ENCODE measurements around the gene PRDM5. TPM values are rescaled to one million over a fixed set of nuclear protein-coding genes. Genes with fewer than 3 reads are reported as not detected.

The PRDM5 gene
- total and polyA plus RNA-seq, 9 of the 15 experiments (the other 6 are each of a cell fraction or from before 2014, with no cell fraction given): not detected

- no peak overlapping the region for H3K9ac ChIP-seq (ENCODE audit: insufficient read depth in 1 of 2, low read depth in 2 of 2, low read length in 2 of 2)
- intact Hi-C loops (cut with micrococcal nuclease) (no loop called here), in situ Hi-C loops (cut with MboI) (no loop called here)
- WGBS (ENCODE audit: insufficient coverage, low coverage, missing lambda C conversion rate): 0% methylated on average over 1 of the region's 1 CpG
- H2AFZ ChIP-seq (ENCODE audit: low read depth, low read length): no peak overlapping the region
- no peaks in the 10 kb centered on the region for H3K4me1 ChIP-seq (replicated peaks in 1 of 2; ENCODE audit: control insufficient read depth in 2 of 2, insufficient read depth in 2 of 2, low read length in 2 of 2)
- POLR2A ChIA-PET: no interaction called here
- H3K9me1 ChIP-seq (ENCODE audit: control insufficient read depth, insufficient read depth, low read length): no peaks in the 10 kb centered on the region
- no peaks in the 10 kb centered on the region for H4K20me1 ChIP-seq (replicated peaks; ENCODE audit: control insufficient read depth, insufficient read depth, low read length)
- no peaks in the 10 kb centered on the region for H3K79me2 ChIP-seq (ENCODE audit: control insufficient read depth, insufficient read depth, low read length)
- TF ChIP-seq, protein P1, sequence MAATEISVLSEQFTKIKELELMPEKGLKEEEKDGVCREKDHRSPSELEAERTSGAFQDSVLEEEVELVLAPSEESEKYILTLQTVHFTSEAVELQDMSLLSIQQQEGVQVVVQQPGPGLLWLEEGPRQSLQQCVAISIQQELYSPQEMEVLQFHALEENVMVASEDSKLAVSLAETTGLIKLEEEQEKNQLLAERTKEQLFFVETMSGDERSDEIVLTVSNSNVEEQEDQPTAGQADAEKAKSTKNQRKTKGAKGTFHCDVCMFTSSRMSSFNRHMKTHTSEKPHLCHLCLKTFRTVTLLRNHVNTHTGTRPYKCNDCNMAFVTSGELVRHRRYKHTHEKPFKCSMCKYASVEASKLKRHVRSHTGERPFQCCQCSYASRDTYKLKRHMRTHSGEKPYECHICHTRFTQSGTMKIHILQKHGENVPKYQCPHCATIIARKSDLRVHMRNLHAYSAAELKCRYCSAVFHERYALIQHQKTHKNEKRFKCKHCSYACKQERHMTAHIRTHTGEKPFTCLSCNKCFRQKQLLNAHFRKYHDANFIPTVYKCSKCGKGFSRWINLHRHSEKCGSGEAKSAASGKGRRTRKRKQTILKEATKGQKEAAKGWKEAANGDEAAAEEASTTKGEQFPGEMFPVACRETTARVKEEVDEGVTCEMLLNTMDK (IDR thresholded peaks at IDR 0.05; ENCODE audit: borderline replicate concordance, insufficient read depth, low read depth, low read length, poor library complexity, severe bottlenecking): no peak
- ATAC-seq: no peak
- H3K4me3 ChIP-seq: no peak overlapping the region
- DNase-seq (ENCODE audit: extremely low read depth in 1 of 4, low spot score in 3 of 4): no peak
- no peak for FAIRE-seq
- no peak overlapping the region for H3K4me2 ChIP-seq (ENCODE audit: insufficient read depth, low read length)
- no peaks in the 10 kb centered on the region for H3K9me3 ChIP-seq (replicated peaks; ENCODE audit: control insufficient read depth, insufficient read depth, low read depth, low read length)
- no peaks in the 10 kb centered on the region for H3K27me3 ChIP-seq (ENCODE audit: control insufficient read depth in 2 of 2, insufficient read depth in 2 of 2, low read length in 2 of 2)
- CTCF ChIA-PET (ENCODE audit: low intra/inter-chr PET ratio): no interaction called here
- no peak overlapping the region for H3K27ac ChIP-seq (ENCODE audit: extremely low read depth, low read depth, low read length)
- H3K36me3 ChIP-seq (ENCODE audit: control insufficient read depth, insufficient read depth, low read length): no peaks in the 10 kb centered on the region
- BruUV-seq (replicated peaks): no TSS peak
Observed at GRCh38 chr4:120716346-120716745, 206.2 kb downstream of the PRDM5 start.

DNA sequence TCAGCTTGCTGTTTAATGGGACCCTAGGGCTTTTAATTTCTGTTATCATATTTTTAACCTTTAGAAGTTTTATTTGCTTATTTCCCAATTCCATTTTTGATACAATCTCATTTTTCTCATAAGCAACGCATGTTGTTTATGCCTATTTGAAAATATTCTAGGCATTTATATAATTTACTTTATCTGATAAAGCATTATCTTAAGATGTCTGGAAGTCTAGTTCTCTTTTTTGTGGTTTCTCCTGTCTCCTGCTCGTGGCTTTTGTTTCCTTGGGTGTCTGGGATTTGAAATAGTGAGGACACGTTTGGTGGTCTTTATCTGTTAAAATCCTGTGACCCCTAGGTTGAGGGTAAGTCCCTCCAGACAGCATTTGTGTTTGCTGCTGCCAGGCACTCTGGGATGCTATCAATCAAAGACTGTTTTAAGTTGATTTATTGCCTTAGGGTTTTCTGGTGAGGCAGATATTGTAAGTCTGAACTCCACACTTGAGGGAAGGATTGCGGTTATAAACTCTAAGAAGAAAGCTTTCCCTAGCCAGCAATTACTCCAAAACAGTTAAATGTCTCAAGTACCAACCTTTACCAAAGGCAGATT lies 208.0 kb downstream of the PRDM5 start:
- in situ Hi-C loops (cut with MboI): no loop called here
- Histone ChIP-seq H3K4me3 (no peak overlapping the region), H2AFZ (ENCODE audit: low read depth, low read length) (no peak overlapping the region), H3K27ac (ENCODE audit: extremely low read depth, low read depth, low read length) (no peak overlapping the region), H3K9me3 (replicated peaks; ENCODE audit: control insufficient read depth, insufficient read depth, low read depth, low read length) (0 out of 2 replicates have a peak, but pooled peaks cover 1% of the 10 kb centered on the region), H3K79me2 (ENCODE audit: control insufficient read depth, insufficient read depth, low read length) (no peaks in the 10 kb centered on the region), H4K20me1 (replicated peaks; ENCODE audit: control insufficient read depth, insufficient read depth, low read length) (no peaks in the 10 kb centered on the region), H3K4me1 (replicated peaks in 1 of 2; ENCODE audit: control insufficient read depth in 2 of 2, insufficient read depth in 2 of 2, low read length in 2 of 2) (no peaks in the 10 kb centered on the region), H3K4me2 (ENCODE audit: insufficient read depth, low read length) (no peak overlapping the region), H3K9ac (ENCODE audit: insufficient read depth in 1 of 2, low read depth in 2 of 2, low read length in 2 of 2) (no peak overlapping the region), H3K27me3 (ENCODE audit: control insufficient read depth in 2 of 2, insufficient read depth in 2 of 2, low read length in 2 of 2) (no peaks in the 10 kb centered on the region), H3K9me1 (ENCODE audit: control insufficient read depth, insufficient read depth, low read length) (no peaks in the 10 kb centered on the region), H3K36me3 (ENCODE audit: control insufficient read depth, insufficient read depth, low read length) (no peaks in the 10 kb centered on the region)
- no peak for ATAC-seq
- POLR2A ChIA-PET: no interaction called here
- DNase-seq (ENCODE audit: extremely low read depth in 1 of 4, low spot score in 3 of 4): no peak
- 0% methylated on average over 4 of the region's 4 CpGs for WGBS (ENCODE audit: insufficient coverage, low coverage, missing lambda C conversion rate)
- no peak for FAIRE-seq
- intact Hi-C loops (cut with micrococcal nuclease): no loop called here
- CTCF ChIA-PET (ENCODE audit: low intra/inter-chr PET ratio): no interaction called here
- no TSS peak for BruUV-seq (replicated peaks)
- TF ChIP-seq MITF (IDR thresholded peaks at IDR 0.05) (no peak), HDAC6 (IDR thresholded peaks at IDR 0.05; ENCODE audit: low read depth, low read length) (no peak), YBX1 (IDR thresholded peaks at IDR 0.05) (no peak), ZNF699 (CRISPR knock-in tag; IDR thresholded peaks at IDR 0.05; ENCODE audit: insufficient replicate concordance) (no peak), HMG20A (CRISPR knock-in tag; conservative IDR thresholded peaks at IDR 0.05) (no peak), MTA3 (IDR thresholded peaks at IDR 0.05; ENCODE audit: borderline replicate concordance) (no peak), MECOM (CRISPR knock-in tag; IDR thresholded peaks at IDR 0.05) (no peak), RUNX1 (IDR thresholded peaks at IDR 0.05; ENCODE audit: low read depth) (no peak), SIX5 (IDR thresholded peaks at IDR 0.05; ENCODE audit: borderline replicate concordance in 1 of 2, insufficient read depth in 1 of 2, low read depth in 1 of 2, low read length in 2 of 2) (no peak), KDM2B (CRISPR knock-in tag; IDR thresholded peaks at IDR 0.05) (no peak)
- TF ChIP-seq, protein P2, sequence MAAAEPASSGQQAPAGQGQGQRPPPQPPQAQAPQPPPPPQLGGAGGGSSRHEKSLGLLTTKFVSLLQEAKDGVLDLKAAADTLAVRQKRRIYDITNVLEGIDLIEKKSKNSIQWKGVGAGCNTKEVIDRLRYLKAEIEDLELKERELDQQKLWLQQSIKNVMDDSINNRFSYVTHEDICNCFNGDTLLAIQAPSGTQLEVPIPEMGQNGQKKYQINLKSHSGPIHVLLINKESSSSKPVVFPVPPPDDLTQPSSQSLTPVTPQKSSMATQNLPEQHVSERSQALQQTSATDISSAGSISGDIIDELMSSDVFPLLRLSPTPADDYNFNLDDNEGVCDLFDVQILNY (CRISPR knock-in tag; IDR thresholded peaks at IDR 0.05): no peak
